Inflammatory macrophage treated with lipopolysaccharide for 4 hours (primary cell): ENCODE measurements around the gene CD44.
"Not testable (repeated sequence)": the region's sequence is repeated elsewhere in the genome, so short reads cannot be mapped to it uniquely, and the experiment has no call there.

ENCODE experiments used
- DNase-seq: peaks from one replicate; pipeline ENCODE4 v3.0.0-alpha.2; 2020

CD44 gene

DNA sequence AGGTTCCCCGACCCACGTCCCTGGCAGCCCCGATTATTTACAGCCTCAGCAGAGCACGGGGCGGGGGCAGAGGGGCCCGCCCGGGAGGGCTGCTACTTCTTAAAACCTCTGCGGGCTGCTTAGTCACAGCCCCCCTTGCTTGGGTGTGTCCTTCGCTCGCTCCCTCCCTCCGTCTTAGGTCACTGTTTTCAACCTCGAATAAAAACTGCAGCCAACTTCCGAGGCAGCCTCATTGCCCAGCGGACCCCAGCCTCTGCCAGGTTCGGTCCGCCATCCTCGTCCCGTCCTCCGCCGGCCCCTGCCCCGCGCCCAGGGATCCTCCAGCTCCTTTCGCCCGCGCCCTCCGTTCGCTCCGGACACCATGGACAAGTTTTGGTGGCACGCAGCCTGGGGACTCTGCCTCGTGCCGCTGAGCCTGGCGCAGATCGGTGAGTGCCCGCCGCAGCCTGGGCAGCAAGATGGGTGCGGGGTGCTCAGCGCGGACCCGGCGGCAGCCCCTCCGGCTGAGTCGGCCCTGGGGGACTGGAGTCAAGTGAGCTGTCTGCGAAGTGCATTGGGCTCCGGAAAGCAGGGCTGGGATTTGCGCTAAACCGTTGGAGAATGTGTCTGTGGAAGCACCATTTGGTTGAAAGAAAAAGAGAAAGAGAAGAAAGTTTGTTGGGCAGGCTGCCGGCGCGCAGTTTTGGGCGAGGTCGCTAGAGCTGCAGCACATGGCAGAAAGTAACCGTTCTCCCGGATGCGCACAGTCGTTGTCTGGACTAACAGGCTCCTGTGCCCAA is at the start of gene CD44:
TSS of gene CD44 (plus strand) at position 229 of the 779 bp plus-strand sequence. CDS start at position 362, 133 bp downstream.
- DNase-seq: peak; percentile 96

DNA sequence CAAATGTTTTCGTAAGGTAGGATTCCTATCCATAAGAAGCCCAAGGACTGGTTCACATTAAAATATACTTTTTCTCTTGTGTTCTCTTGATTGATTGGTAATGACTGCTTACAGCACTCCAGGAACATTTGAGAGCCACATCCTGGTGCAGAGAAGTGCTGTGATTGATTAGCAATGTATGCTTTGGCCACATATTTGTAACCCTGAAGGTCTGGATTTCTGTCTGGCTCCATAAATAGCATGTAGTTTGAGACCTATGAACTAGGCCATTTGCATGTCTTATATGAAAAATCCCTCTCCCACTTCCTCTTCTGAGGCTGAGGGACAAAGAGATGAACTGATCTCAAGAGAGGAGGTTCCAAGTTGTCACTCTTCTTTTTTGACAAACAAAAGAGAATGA is 49.3 kb upstream of the CD44 start:
- DNase-seq: peak; percentile 70

DNA sequence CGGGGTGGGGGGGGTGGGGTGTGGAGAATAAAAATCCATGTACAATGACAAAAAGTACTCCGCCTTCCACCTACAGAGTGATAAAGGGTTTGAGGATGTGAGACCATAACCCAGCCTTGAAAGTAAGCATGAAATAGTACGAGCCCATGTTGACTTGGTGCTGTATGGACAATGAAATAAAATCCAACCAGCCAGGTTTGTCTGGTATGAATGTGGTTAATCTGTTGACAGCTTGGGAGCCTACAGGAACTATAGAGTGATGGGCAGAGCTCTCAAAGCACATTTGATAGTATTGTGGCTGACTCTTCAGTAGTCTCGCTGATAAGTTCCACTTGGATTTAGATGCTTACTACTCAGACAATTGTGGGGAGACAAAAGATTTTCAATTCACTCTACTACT is 48.8 kb upstream of the CD44 start:
- no peak for DNase-seq

DNA sequence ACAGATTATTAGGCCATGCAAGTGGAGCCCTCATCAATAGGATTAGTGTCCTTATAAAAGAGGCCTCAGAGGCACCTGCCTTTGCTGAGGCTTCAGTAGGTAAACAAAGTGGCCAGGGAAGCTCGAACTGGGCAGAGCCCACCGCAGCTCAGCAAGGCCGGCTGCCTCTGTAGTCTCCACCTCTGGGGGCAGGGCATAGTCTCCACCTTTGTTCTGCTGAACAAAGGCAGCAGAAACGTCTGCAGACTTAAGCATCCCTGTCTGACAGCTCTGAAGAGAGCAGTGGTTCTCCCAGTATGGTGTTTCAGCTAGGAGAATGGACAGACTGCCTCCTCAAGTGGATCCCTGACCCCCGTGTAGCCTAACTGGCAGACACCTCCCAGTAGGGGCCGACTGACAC is 48.0 kb upstream of the CD44 start:
- not testable (repeated sequence) for DNase-seq

DNA sequence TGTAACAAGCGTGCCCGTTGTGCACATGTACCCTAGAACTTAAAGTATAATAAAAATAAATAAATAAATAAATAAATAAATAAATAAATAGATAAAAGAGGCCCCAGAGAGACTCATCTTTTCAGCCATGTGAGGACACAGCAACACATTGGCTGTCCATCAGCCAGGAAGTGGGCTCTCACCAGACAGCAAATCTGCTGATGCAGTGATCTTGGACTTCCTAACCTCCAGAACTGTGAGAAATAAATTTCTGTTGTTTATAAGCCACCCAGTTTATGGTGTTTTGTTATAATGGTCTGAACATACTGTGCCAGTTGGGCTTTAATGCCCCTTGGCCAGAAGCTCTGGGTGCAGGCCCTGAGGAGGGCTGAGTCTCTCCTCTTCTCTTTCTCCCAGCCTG is 42.2 kb upstream of the CD44 start:
- DNase-seq: no peak

DNA sequence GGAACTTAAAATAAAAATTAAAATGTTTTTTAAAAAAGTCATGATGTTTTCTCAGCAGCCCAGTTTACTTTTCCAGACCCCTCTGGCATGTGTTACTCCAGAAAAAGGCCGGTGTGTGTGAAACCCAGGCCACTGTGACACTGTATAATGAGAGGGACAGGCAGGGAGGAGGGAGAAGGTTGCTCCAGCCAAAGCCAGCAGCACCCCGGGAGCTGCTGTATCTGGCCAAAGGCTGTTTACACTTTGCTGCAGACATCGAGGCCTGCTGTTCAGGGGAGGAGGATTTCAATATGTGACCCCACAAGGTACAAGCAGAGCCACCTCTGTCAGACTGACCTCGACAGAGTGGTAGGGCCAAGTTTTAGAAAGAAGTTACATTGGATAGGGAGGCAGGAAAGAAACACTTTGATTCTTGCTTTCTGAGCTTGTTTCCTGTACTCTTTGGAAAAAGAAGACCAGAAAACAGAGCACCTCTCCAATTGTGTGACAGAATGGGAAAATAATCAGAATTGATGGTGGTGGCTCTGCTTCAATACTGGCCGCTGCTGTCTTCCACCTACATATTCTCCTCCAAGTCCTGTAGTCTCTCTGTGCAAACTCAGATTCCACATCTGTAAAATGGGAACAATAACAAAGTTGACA is 41.0 kb upstream of the CD44 start:
- no peak for DNase-seq

DNA sequence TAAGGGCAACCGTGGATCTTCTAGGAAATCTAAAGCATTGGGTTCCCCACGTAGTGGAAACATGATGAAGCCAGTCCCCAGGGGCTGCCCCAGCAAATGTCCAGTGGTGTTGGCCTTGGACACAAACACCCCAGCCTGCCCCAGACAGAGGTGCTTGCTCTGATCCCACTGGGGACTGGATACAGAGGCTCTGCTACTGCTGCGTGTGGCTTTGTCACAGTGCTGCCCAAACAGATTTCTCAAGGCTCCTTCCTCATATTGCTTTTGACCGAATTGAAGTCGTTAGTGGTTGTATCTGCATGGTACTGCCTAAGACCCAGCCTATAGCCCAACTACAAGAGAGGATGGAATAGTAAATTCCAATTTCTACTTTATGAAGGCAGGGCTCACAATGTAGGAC is 40.1 kb upstream of the CD44 start:
- DNase-seq: no peak

DNA sequence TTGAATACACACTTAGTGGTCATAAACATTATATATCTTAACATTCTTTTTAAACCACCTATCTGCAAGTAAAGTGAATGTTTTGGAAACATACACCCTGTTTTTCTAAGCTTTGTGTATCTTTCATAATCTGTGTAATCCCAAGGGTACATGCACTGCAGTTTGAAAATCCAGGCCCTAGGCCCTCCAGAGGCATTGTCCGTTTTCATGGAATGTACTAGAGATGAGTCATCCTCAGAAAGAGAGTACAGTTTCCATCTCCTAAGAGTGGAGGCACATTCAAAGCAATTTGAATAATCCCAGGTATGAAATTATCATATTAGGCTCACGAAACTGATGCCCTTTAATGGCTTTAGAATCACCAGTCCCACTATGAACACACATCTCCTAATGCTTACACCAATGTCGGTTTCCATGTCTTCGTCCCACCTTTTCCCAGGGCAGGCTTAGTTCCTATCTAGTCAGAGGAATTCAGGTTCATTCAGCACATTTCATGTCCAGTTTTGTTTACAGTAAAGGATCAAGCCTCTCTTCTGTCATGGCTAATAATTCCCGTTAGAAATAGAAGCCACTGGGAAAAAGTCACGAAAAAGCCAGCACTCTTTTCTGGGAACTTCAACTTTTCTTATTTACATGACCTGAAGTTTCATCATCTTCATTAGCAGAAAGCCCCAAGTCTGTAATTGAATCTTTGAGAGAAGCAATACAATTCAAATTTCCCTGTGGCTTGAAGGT is 39.5 kb upstream of the CD44 start:
- no peak for DNase-seq

DNA sequence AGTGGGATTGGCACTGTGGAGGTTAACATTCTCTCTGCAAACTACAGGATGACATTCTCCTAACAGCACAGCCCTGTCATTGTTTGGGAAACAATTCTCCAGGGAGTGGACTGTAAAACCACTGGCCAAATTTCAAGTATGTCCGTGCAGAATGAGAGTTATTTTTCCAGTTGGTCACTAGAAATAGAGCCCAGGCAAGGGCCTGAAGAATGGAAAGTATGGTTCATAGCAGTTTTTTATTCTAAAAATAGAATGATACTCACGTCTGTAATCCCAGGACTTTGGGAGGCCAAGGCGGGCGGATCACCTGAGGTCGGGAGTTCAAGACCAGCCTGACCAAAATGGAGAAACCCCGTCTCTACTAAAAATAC is 39.0 kb upstream of the CD44 start:
- no peak for DNase-seq

DNA sequence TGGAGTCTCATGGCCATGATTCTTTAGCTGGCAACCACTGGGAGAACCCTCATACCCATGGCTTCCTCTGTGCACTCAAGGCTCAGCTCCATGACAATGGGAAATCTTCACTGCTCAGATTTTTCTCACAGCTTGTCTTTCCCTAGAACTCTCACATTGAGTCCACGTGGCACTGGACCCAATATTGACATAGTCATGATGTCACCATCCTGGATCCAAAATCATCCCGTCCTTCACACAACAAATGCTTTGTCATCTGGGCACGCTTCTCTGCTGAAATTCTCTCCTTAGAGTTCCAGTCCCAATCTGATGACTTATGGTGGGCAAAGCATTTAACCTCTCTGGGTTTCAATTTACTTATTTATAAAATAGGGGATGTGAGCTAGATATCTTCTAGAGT is 37.7 kb upstream of the CD44 start:
- DNase-seq: no peak

DNA sequence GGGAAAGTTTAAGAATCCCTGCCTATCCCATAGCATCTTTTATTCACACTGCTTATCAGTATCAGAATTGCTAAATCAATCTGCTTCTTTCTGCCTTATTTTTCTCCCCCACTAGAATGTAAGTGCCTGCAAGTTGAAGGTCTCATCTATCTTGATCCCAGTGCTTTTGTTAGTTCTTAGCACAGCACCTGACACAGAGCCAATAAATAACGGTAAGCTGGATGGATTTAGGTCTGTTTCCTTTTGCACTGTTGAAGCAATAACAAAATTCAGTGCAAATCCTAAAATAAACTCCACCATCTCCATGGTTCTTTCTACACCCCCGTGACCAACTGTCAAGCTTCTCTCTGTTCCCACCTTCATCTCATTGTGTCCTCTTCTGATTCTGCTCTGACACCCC is 36.7 kb upstream of the CD44 start:
- DNase-seq: no peak

DNA sequence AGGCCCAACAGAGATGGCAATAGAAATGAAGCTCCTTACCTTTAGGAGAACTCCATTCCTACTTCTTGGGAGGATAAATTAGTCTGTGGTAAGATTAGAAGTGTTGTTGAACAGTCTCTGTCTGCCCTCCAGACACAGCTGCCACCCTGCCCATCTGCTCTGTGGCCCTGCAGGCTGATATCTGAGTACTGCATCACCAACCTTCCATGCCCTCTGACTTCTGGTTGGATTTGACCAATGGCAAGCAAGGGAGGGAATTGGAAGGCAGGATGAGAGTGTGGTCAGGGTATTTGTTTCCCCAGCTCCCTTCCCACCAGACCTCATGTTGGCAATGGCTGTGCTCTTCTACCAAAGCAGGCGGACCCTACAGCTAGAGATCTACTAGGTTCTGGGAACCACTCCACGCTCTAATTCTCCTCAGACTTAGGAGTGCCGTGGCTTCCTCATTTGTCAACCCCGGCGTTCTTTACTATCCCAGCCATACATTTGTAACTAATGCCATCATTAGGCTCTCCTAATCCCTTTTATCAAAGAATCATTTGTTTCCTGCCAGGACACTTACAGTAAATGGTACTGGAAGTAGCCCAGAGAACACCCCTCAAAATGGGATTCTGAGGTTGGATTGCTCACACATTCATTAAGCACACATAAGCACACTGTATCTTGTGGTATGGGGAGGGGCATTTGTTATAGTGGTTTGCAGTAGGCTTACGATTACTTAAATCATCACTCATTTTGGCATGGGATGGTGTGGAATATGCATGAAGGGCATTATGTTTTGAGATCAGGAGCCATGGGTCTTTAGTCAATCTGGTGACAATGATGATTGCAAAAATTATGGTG is 35.4 kb upstream of the CD44 start:
- DNase-seq: no peak

DNA sequence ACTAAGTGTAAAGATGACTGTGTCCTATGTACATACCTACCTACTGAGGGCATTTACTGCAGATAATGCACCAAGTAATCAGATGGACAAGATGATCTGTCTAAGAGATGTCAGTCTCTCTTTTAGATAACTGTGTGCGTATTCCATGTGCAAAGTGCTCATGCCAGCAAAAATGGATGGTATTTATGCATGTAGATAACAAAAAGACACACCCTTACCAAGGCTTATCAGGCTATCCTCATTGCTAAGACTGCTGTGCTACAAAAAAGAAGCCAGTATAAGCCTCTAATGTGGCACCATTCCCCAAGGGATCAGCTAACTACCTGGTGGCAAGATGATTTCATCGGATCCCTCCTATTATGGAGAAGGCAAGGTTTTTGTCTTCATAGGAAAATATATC is 34.3 kb upstream of the CD44 start:
- DNase-seq: no peak

DNA sequence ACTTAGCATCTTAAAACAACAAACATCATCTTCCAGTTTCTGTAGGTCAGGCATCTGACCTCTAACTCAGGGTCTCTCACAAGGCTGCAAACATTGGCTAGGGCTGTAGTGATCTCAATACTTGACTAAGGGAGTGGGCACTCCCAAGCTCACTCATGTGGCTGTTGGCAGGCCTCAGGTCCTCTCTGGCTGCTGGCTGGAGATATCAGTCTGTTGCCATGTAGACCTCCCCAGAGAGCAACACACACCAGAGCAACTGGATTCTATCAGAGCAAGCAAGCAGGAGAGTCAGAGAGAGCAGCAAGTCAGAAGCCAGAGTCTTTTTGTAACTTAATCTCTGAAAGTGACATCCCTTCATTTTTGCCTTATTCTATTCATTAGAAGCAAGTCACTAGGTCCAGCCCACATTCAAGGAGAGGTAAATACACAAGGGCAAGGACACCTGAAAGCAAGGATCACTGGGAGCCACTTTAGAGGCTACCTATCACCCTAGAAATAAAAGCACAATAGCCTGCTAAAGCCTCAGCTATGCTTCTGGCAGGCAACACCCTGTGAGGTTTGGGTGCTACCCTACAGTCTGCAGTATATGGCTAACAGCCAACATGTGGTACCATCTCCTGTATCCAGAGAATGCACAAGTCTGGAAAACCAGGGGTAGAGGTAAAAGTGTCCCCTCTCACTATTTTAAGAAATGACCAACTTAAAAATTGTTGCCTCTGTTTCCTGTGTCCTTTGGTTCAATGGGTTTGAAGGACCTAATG is 33.5 kb upstream of the CD44 start:
- no peak for DNase-seq

DNA sequence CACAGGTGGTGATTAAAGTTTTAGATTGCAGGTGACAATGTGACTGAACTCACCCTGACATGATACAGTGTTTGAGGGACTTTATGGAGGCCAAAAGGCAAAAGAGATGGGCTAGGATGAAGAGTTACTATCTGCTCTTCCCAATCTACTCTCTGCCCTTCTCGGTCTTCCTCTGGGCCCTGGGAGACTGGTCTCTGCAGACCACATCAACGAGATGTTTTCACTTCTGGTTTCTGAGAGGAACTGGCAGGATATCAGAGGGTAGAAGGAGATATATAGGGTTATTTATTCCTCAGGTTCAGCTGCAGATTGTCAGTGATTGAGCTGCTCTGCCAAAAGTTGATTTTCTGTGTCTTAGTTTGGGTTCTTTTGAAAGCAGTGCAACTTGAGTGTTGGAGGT is 32.4 kb upstream of the CD44 start:
- DNase-seq: peak; percentile 64

DNA sequence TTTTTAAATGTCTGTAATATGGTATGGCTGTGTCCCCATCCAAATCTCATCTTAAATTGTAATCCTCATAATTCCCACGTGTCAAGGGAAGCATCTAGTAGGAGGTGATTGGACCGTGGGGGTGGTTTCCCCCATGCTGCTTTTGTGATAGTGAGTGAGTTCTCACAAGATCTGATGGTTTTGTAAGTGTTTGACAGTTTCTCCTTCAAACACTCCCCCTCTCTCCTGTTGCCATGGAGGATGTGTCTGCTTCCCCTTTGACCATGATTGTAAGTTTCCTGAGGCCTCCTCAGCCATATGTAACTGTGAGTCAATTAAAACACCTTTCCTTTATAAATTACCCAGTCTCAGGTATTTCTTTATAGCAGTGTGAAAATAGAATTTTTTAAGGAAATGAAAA is 31.1 kb upstream of the CD44 start:
- DNase-seq: peak; percentile 60

DNA sequence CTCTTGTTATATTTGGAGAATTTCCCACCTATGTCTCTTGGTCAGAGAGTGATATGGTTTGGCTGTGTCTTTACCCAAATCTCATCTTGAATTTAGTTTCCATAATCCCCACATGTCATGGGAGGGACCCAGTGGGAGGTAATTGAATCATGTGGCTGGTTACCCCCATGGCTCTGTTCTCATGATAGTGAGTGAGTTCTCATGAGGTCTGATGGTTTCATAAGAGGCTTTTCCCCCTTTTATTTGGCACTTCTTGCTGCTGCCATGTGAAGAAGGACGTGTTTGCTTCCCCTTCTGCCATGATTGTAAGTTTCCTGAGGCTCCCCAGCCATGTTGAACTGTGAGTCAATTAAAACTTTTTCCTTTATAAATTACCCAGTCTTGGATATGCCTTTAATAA is 30.6 kb upstream of the CD44 start:
- DNase-seq: peak; percentile 71

DNA sequence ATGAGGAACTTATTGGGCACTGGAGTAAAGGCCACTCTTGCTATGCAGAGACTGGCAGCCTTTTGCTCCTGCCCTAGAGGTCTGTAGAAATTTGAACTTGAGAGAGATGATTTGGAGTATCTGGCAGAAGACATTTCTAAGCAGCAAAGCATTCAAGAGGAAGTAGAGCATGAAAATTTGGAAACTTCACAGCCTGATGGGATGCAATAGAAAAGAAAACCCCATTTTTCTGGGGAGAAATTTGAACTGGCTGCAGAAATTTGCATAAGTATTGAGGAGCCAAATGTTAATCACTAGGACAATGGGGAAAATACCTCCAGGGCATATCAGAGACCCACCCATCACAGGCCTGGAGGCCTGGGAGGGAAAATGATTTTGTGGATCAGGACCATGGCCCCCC is 29.9 kb upstream of the CD44 start:
- peak; percentile 64 for DNase-seq

DNA sequence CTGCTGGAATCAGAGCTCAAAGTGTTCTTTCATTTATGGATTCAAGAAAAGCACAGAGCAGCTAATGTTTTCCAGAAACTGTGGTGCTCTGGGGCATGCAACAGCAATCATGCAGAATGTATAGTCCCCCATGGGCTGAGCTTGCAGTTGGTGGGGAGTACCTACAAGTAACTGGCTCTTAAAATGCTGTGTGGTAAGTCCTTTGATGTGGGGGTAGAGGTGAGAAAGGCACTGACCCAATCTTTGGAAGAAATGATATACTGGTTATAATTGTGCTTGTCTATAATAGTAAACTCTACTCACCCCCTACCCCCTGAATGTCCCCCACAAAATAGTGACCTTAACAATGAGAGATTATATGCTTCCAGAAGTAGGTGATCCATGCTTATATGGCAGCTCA is 29.1 kb upstream of the CD44 start:
- DNase-seq: no peak

DNA sequence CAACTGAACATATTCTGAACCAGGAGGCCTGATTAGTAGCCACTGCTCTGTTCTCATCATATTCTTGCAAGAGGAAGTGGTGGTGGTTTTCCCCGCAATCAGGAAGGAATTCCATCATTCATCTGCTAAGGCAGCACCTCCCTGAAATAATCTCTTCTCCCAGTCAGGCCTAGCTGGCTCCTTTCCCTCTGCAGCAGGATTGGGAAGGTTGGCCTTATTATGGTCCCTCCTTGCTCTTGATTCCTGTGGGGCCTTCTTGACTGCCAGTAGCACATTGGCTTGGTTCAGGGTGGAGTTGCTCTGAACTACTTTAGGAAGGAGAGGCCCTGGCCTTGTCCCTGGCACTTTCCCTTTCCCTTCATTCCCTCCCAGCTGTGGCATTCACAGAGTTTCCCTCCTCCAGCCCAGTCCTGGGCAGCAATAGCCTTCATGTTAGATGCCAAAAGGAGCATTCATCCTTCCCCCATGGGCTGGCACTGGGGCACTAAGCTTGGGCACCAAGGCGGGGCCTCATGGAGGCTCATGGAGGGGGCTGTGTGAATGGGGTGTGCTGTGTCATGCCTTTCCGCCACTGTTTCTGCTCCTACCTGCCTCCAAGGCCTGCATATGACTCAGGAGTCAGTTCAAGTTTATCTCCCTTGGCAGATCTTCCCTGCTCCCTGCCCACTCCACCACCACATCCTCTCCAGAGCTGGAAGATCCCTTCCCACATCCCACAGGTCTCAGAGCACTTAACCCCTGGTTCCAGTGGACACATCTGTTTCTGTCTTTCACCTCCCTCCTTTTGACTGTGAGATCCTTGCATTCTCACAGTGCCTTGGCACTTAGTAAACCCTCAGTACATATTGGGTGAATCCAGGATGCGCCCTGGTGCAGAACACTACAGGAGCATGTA is 27.6 kb upstream of the CD44 start:
- peak; percentile 76 for DNase-seq
